CD14-positive monocyte (primary cell): ENCODE results near the gene MTMR6. TPM values are rescaled to one million over a fixed set of nuclear protein-coding genes. Genes with fewer than 3 reads are reported as not detected.

ENCODE experiments used
- DNase-seq, 3 donors: peaks; one replicate each; pipeline ENCODE4 v3.0.0-alpha.2; 2011 to 2022
- H2AFZ ChIP-seq: 2 replicates; pipeline ENCODE4 v1.6.0; 2012; ENCODE audit warnings: mild to moderate bottlenecking, low read depth, low read length, inconsistent platforms; ENCODE audit not compliant: insufficient read depth, poor library complexity, severe bottlenecking
- H3K27ac ChIP-seq, 2 donors: 1 replicate in 1 of 2; 2 replicates in 1 of 2; pipeline ENCODE4 v1.5.1; 2012 to 2013; ENCODE audit warnings: low read length in 2 of 2, control low read depth in 1 of 2, inconsistent platforms in 1 of 2, low read depth in 1 of 2, mild to moderate bottlenecking in 1 of 2
- H3K27me3 ChIP-seq, 2 donors: one replicate each; pipeline versions ENCODE4 v1.6.0 to v1.6.1; 2011 to 2013; ENCODE audit warnings: low read length in 2 of 2; ENCODE audit not compliant: control insufficient read depth in 2 of 2, insufficient read depth in 2 of 2
- H3K36me3 ChIP-seq, 2 donors: replicated peaks in 1 of 2; 1 replicate in 1 of 2; 2 replicates in 1 of 2; pipeline versions ENCODE4 v1.5.1 to v1.6.1; 2012 to 2013; ENCODE audit warnings: low read length in 2 of 2, control low read depth in 1 of 2, inconsistent platforms in 1 of 2, mild to moderate bottlenecking in 1 of 2; ENCODE audit not compliant: insufficient read depth in 2 of 2, control insufficient read depth in 1 of 2
- H3K4me1 ChIP-seq, 2 donors: 1 replicate in 1 of 2; 2 replicates in 1 of 2; pipeline versions ENCODE4 v1.5.1 to v1.6.1; 2012 to 2013; ENCODE audit warnings: low read length in 2 of 2, control low read depth in 1 of 2, inconsistent platforms in 1 of 2, mild to moderate bottlenecking in 1 of 2, moderate library complexity in 1 of 2; ENCODE audit not compliant: insufficient read depth in 2 of 2, control insufficient read depth in 1 of 2
- H3K4me2 ChIP-seq: replicated peaks from 2 replicates; pipeline ENCODE3; 2012; ENCODE audit warnings: low read length, moderate library complexity, mild to moderate bottlenecking; ENCODE audit not compliant: poor library complexity, severe bottlenecking; ENCODE audit errors: extremely low read depth
- H3K4me3 ChIP-seq, 3 experiments: fragments of 200-600 bp in 1 of 3; sonication (generic) in 1 of 3; replicated peaks in 1 of 3; 1 replicate in 2 of 3; 2 replicates in 1 of 3; pipeline ENCODE4 v1.5.1; 2011 to 2013; ENCODE audit warnings: low read length in 3 of 3, mild to moderate bottlenecking in 3 of 3, control low read depth in 2 of 3, low read depth in 2 of 3, inconsistent platforms in 1 of 3, moderate library complexity in 1 of 3
- H3K79me2 ChIP-seq: 2 replicates; pipeline ENCODE4 v1.6.0; 2012; ENCODE audit warnings: mild to moderate bottlenecking, control low read depth, inconsistent platforms, low read length, moderate library complexity; ENCODE audit not compliant: insufficient read depth
- H3K9ac ChIP-seq: 2 replicates; pipeline ENCODE4 v1.6.0; 2017; ENCODE audit warnings: low read length, mild to moderate bottlenecking; ENCODE audit not compliant: insufficient read depth, poor library complexity, severe bottlenecking
- H3K9me3 ChIP-seq, 2 donors: replicated peaks in 1 of 2; 1 replicate in 1 of 2; 2 replicates in 1 of 2; pipeline versions ENCODE4 v1.5.1 to v1.6.1; 2012 to 2013; ENCODE audit warnings: low read length in 2 of 2, control low read depth in 1 of 2; ENCODE audit not compliant: control insufficient read depth in 1 of 2, insufficient read depth in 1 of 2
- H4K20me1 ChIP-seq: 2 replicates; pipeline ENCODE4 v1.6.0; 2012; ENCODE audit warnings: mild to moderate bottlenecking, low read length, control low read depth, moderate library complexity; ENCODE audit not compliant: insufficient read depth
- H3K27ac Mint-ChIP-seq, 7 donors: one replicate each; pipeline ENCODE4 v1.8.0; 2020; ENCODE audit warnings: mild to moderate bottlenecking in 7 of 7, mixed read lengths in 7 of 7, moderate library complexity in 6 of 7, inconsistent platforms in 2 of 7
- H3K27me3 Mint-ChIP-seq, 3 donors: one replicate each; pipeline ENCODE4 v1.8.0; 2021 to 2022; ENCODE audit warnings: low read depth in 3 of 3, mild to moderate bottlenecking in 3 of 3, mixed read lengths in 3 of 3, moderate library complexity in 3 of 3, inconsistent platforms in 1 of 3
- H3K36me3 Mint-ChIP-seq, 2 donors: one replicate each; pipeline ENCODE4 v1.8.0; 2020; ENCODE audit warnings: mixed read lengths in 2 of 2, inconsistent platforms in 1 of 2, mild to moderate bottlenecking in 1 of 2
- H3K4me1 Mint-ChIP-seq: one replicate; pipeline ENCODE4 v1.8.0; 2020; ENCODE audit warnings: mild to moderate bottlenecking, mixed read lengths
- H3K4me3 Mint-ChIP-seq, 2 donors: one replicate each; pipeline ENCODE4 v1.8.0; 2020; ENCODE audit warnings: mild to moderate bottlenecking in 2 of 2, mixed read lengths in 2 of 2, moderate library complexity in 1 of 2
- H3K9me3 Mint-ChIP-seq, 7 donors: one replicate each; pipeline ENCODE4 v1.8.0; 2020 to 2022; ENCODE audit warnings: mixed read lengths in 7 of 7, mild to moderate bottlenecking in 6 of 7, moderate library complexity in 6 of 7, inconsistent platforms in 2 of 7
- WGBS: methylation state at CpG from one replicate; pipeline ENCODE4 v1.1.5; 2013; ENCODE audit warnings: missing lambda C conversion rate; ENCODE audit not compliant: insufficient coverage; 5-methylcytosine and 5-hydroxymethylcytosine counted together
- intact Hi-C, 2 donors: fragments of 100-400 bp; cut with micrococcal nuclease; formaldehyde crosslinking; loops; one replicate each; pipeline versions ENCODE4 v1.15.0 to v1.15.1; 2023
- polyA plus RNA-seq, 3 donors: library from polyadenylated mRNA; depleted of rRNA in 1 of 3; unstranded in 2 of 3; stranded (reverse) in 1 of 3; fragments of 300-500 nt in 2 of 3; fragments of >200 nt in 1 of 3; fragmentation: Illumina TruSeq in 2 of 3; gene quantifications; 1 replicate in 2 of 3; 2 replicates in 1 of 3; pipeline ENCODE4 v1.2.3, GENCODE V29; 2012 to 2021
- TF ChIP-seq, protein P1 (sequence below): fragments of 200-600 bp; IDR thresholded peaks from one replicate; pipeline ENCODE4 v1.8.0; 2022; ENCODE audit warnings: antibody characterized with exemption, mild to moderate bottlenecking

MTMR6 gene
- polyA plus RNA-seq, 3 donors, result 7.4 to 31.9 (median 24.4) TPM

DNA sequence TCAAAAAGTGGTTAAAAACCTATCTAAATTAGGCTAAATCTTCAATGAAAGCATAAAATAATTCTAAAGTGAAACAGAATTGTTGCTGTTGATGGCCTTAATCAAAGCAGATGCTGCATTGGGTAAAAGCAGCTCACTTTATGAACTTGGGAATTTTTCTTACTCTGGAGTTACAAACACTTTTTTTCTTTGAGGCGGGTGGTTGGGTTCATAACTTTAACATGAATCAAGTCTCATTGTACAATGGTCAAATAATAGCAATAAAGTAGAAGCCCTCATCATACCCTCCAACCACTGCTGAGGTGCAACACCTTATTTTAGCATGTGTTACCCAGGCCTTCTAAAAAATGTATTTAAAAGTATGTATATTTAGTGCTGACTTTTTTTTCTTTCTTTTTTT lies 43.3 kb upstream of the MTMR6 start:
- Histone ChIP-seq H3K9me3 (no peaks in the 10 kb centered on the region), H3K27ac (no peak overlapping the region), H3K4me3 (no peak overlapping the region), H4K20me1 (peaks cover 16% of the 10 kb centered on the region), H3K4me2 (no peak overlapping the region), H3K4me1 (no peaks in the 10 kb centered on the region), H2AFZ (no peak overlapping the region), H3K9ac (no peak overlapping the region), H3K27me3 (no peaks in the 10 kb centered on the region), H3K79me2 (no peaks in the 10 kb centered on the region), H3K36me3 (peaks cover 93 to 99% of the 10 kb centered on the region in 2 donors)
- H3K4me1 Mint-ChIP-seq, result no peaks in the 10 kb centered on the region
- no peaks in the 10 kb centered on the region for H3K27me3 Mint-ChIP-seq
- intact Hi-C loops, result no loop called here
- H3K9me3 Mint-ChIP-seq, result no peaks in the 10 kb centered on the region
- WGBS, result no CpG with 5 or more reads among the region's 1 CpG
- peaks cover 72 to 86% of the 10 kb centered on the region in 2 donors for H3K36me3 Mint-ChIP-seq
- TF ChIP-seq, protein P1, sequence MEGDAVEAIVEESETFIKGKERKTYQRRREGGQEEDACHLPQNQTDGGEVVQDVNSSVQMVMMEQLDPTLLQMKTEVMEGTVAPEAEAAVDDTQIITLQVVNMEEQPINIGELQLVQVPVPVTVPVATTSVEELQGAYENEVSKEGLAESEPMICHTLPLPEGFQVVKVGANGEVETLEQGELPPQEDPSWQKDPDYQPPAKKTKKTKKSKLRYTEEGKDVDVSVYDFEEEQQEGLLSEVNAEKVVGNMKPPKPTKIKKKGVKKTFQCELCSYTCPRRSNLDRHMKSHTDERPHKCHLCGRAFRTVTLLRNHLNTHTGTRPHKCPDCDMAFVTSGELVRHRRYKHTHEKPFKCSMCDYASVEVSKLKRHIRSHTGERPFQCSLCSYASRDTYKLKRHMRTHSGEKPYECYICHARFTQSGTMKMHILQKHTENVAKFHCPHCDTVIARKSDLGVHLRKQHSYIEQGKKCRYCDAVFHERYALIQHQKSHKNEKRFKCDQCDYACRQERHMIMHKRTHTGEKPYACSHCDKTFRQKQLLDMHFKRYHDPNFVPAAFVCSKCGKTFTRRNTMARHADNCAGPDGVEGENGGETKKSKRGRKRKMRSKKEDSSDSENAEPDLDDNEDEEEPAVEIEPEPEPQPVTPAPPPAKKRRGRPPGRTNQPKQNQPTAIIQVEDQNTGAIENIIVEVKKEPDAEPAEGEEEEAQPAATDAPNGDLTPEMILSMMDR, result no peak
- H3K27ac Mint-ChIP-seq, result peak overlapping the region in 1 of 7 donors; percentile 54
- no peak overlapping the region for H3K4me3 Mint-ChIP-seq
- DNase-seq, result no peak

DNA sequence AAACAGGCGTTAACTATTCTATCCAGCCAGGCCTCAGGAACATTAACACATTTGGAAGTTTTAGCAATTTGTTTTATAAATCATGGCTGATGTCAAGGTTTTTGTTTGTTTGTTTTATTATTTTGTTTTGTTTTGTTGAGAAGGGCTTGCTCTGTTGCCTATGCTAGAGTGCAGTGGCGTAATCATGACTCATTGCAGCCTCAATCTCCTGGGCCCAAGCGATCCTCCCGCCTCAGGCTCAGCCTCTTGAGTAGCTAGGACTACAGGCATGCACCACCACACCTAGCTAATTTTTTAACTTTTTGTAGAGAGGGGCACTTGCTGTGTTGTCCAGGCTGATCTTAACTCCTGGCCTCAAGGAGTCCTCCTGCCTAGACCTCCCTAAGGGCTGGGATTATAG lies 42.4 kb upstream of the MTMR6 start:
- Mint-ChIP-seq H3K27me3 (no peaks in the 10 kb centered on the region), H3K36me3 (peaks cover 79 to 90% of the 10 kb centered on the region in 2 donors), H3K4me1 (no peaks in the 10 kb centered on the region), H3K9me3 (no peaks in the 10 kb centered on the region), H3K27ac (peak overlapping the region in 1 of 7 donors; percentile 7), H3K4me3 (no peak overlapping the region)
- peaks cover 13% of the 10 kb centered on the region for H4K20me1 ChIP-seq
- H3K4me3 ChIP-seq, result no peak overlapping the region
- TF ChIP-seq, protein P1, result no peak
- H3K27me3 ChIP-seq, result no peaks in the 10 kb centered on the region
- DNase-seq, result peak in 1 of 3 donors; percentile 33
- no peaks in the 10 kb centered on the region for H3K9me3 ChIP-seq
- intact Hi-C loops, result no loop called here
- no peak overlapping the region for H3K9ac ChIP-seq
- H3K27ac ChIP-seq, result peak overlapping the region in 1 of 2 donors; percentile 20
- H3K4me2 ChIP-seq, result no peak overlapping the region
- 82% methylated on average over 3 of the region's 4 CpGs for WGBS
- no peaks in the 10 kb centered on the region for H3K79me2 ChIP-seq
- no peak overlapping the region for H2AFZ ChIP-seq
- H3K36me3 ChIP-seq, result peaks cover 95 to 100% of the 10 kb centered on the region in 2 donors
- H3K4me1 ChIP-seq, result no peaks in the 10 kb centered on the region
